OCI-LY1 (cell line): Measurements from ENCODE around the gene TCIRG1.
"Not testable (repeated sequence)": the region's sequence is repeated elsewhere in the genome, so short reads cannot be mapped to it uniquely, and the experiment has no call there.

Experiments
- H2AFZ ChIP-seq: fragments of 200-600 bp; sonication (generic), shearing (Covaris generic); 2 replicates; pipeline ENCODE4 v1.6.0; 2014; ENCODE audit warnings: antibody characterized with exemption, mild to moderate bottlenecking, low read length
- H3F3A ChIP-seq: fragments of 200-600 bp; sonication (generic), shearing (Covaris generic); 2 replicates; pipeline ENCODE4 v1.6.0; 2014; ENCODE audit warnings: mild to moderate bottlenecking, antibody characterized with exemption, low read length, moderate library complexity; ENCODE audit not compliant: insufficient read depth
- H3K27ac ChIP-seq: fragments of 200-600 bp; sonication (generic); 2 replicates; pipeline ENCODE4 v1.5.1; 2014; ENCODE audit warnings: low read length, mixed run types, mild to moderate bottlenecking, low read depth; ENCODE audit not compliant: poor library complexity, severe bottlenecking
- H3K27me3 ChIP-seq: fragments of 200-600 bp; sonication (generic); 2 replicates; pipeline ENCODE4 v1.6.0; 2014; ENCODE audit warnings: antibody characterized with exemption, mild to moderate bottlenecking, low read length, moderate library complexity; ENCODE audit not compliant: insufficient read depth
- H3K36me3 ChIP-seq: fragments of 200-600 bp; sonication (generic); 2 replicates; pipeline ENCODE4 v1.6.1; 2014; ENCODE audit warnings: mild to moderate bottlenecking, antibody characterized with exemption, low read length, moderate library complexity, mixed read lengths; ENCODE audit not compliant: insufficient read depth
- H3K4me1 ChIP-seq: fragments of 200-600 bp; sonication (generic); 2 replicates; pipeline ENCODE4 v1.5.1; 2014; ENCODE audit warnings: mild to moderate bottlenecking, low read length, moderate library complexity; ENCODE audit not compliant: insufficient read depth, severe bottlenecking
- H3K4me2 ChIP-seq: fragments of 200-600 bp; sonication (generic), shearing (Covaris generic); 2 replicates; pipeline ENCODE4 v1.6.1; 2014; ENCODE audit warnings: low read length
- H3K4me3 ChIP-seq: fragments of 200-600 bp; sonication (generic); 2 replicates; pipeline ENCODE4 v1.5.1; 2014; ENCODE audit warnings: low read length, low read depth, mild to moderate bottlenecking, mixed read lengths; ENCODE audit not compliant: poor library complexity, severe bottlenecking
- H3K79me2 ChIP-seq: fragments of 200-600 bp; shearing (Covaris generic); 2 replicates; pipeline ENCODE4 v1.6.1; 2016; ENCODE audit warnings: mixed run types, low read length, mixed read lengths; ENCODE audit not compliant: insufficient read depth
- H3K9ac ChIP-seq: fragments of 200-600 bp; sonication (generic), shearing (Covaris generic); 2 replicates; pipeline ENCODE4 v1.6.1; 2014; ENCODE audit warnings: mild to moderate bottlenecking, low read length, mixed read lengths
- H3K9me2 ChIP-seq: fragments of 200-600 bp; sonication (generic), shearing (Covaris generic); 2 replicates; pipeline ENCODE4 v1.6.1; 2014; ENCODE audit warnings: low read depth, mild to moderate bottlenecking, low read length, mixed read lengths
- H3K9me3 ChIP-seq: fragments of 200-600 bp; shearing (Covaris generic); 2 replicates; pipeline ENCODE4 v1.6.1; 2014; ENCODE audit warnings: low read length, mixed read lengths
- H4K20me1 ChIP-seq: fragments of 200-600 bp; sonication (generic), shearing (Covaris generic); 2 replicates; pipeline ENCODE4 v1.6.0; 2016; ENCODE audit warnings: mild to moderate bottlenecking, low read length; ENCODE audit not compliant: insufficient read depth
- CTCF ChIP-seq: fragments of 200-600 bp; sonication (generic), shearing (Covaris generic); IDR thresholded peaks from 2 replicates; pipeline ENCODE4 v1.5.1; 2017; ENCODE audit warnings: mild to moderate bottlenecking, antibody characterized with exemption, low read length, moderate library complexity, mixed read lengths
- EZH2 ChIP-seq: fragments of 200-600 bp; sonication (generic), shearing (Covaris generic); IDR thresholded peaks from 2 replicates; pipeline ENCODE4 v1.8.0; 2017; ENCODE audit warnings: borderline replicate concordance, mixed run types, mild to moderate bottlenecking, antibody characterized with exemption, low read length, moderate library complexity, mixed read lengths

The TCIRG1 gene

GRCh38 chr11:68038718-68039525 is at the start of gene TCIRG1:
Gene TCIRG1 (plus strand): TSS chr11:68039025. CDS start chr11:68041272, 2,247 bp downstream.
- Histone ChIP-seq H3K79me2 (no peaks in the 10 kb centered on the region), H3F3A (no peaks in the 10 kb centered on the region), H3K9me3 (no peaks in the 10 kb centered on the region), H3K4me1 (peaks cover 47% of the 10 kb centered on the region), H3K9me2 (no peaks in the 10 kb centered on the region), H3K27me3 (no peaks in the 10 kb centered on the region), H3K27ac (peak within 1 kb of the TSS; percentile 76), H3K9ac (peak within 1 kb of the TSS; percentile 92), H3K4me2 (peak within 1 kb of the TSS; percentile 91), H2AFZ (no peak within 1 kb of the TSS), H3K36me3 (peaks cover 18% of the 10 kb centered on the region; the same call in 1 of the 2 replicates), H4K20me1 (no peaks in the 10 kb centered on the region), H3K4me3 (peak within 1 kb of the TSS; percentile 95)
- no peak for TF ChIP-seq CTCF
- TF ChIP-seq EZH2 = no peak

- not testable (repeated sequence) for H3K27ac ChIP-seq, H3K79me2 ChIP-seq, H3K27me3 ChIP-seq, H3K9me3 ChIP-seq, H3K4me3 ChIP-seq, H3F3A ChIP-seq, H3K9ac ChIP-seq, H2AFZ ChIP-seq, H3K9me2 ChIP-seq, H4K20me1 ChIP-seq, H3K4me2 ChIP-seq, H3K36me3 ChIP-seq, H3K4me1 ChIP-seq
These were observed 48.1 kb upstream of the TCIRG1 start for GRCh38 chr11:67990546-67991346.

GRCh38 chr11:67991347-67992121 is 47.3 kb upstream of the TCIRG1 start:
- H3K9ac ChIP-seq, H3K79me2 ChIP-seq, H3K4me3 ChIP-seq, H3K27me3 ChIP-seq, H3K4me2 ChIP-seq, H4K20me1 ChIP-seq, H3K9me2 ChIP-seq, H2AFZ ChIP-seq, H3F3A ChIP-seq, H3K9me3 ChIP-seq, H3K4me1 ChIP-seq, H3K27ac ChIP-seq, H3K36me3 ChIP-seq: not testable (repeated sequence)

GRCh38 chr11:67993821-67994220 is 45.0 kb upstream of the TCIRG1 start:
- H3K9me3 ChIP-seq, H2AFZ ChIP-seq, H3K4me2 ChIP-seq, H3F3A ChIP-seq, H3K27me3 ChIP-seq, H3K9me2 ChIP-seq, H3K36me3 ChIP-seq, H3K9ac ChIP-seq, H3K4me3 ChIP-seq, H3K79me2 ChIP-seq, H4K20me1 ChIP-seq: not testable (repeated sequence)
- Histone ChIP-seq H3K4me1 (peaks cover 17% of the 10 kb centered on the region), H3K27ac (peak overlapping the region; percentile 49)
- peak; percentile 46 for TF ChIP-seq CTCF

GRCh38 chr11:67994387-67994786 is 44.4 kb upstream of the TCIRG1 start:
- H4K20me1 ChIP-seq, H3K9me2 ChIP-seq, H3K4me2 ChIP-seq, H3K79me2 ChIP-seq, H3K9me3 ChIP-seq, H3F3A ChIP-seq, H2AFZ ChIP-seq, H3K27me3 ChIP-seq, H3K9ac ChIP-seq, H3K4me3 ChIP-seq, H3K36me3 ChIP-seq: not testable (repeated sequence)
- H3K4me1 ChIP-seq = peaks cover 17% of the 10 kb centered on the region
- H3K27ac ChIP-seq = peak overlapping the region; percentile 49
